Osteoblast (primary cell): ENCODE data around the gene ADGRL2. TPM values are rescaled to one million over a fixed set of nuclear protein-coding genes. Genes with fewer than 3 reads are reported as not detected.

Experiments
- DNase-seq: peaks from one replicate; pipeline ENCODE4 v3.0.0; 2011; ENCODE audit warnings: low spot score, mixed read lengths; ENCODE audit not compliant: insufficient read length; ENCODE audit errors: missing footprints
- H2AFZ ChIP-seq: 2 replicates; pipeline ENCODE4 v1.6.0; 2011; ENCODE audit warnings: mild to moderate bottlenecking, low read length
- H3K27ac ChIP-seq: 2 replicates; pipeline ENCODE4 v1.5.1; 2011; ENCODE audit warnings: mild to moderate bottlenecking, low read depth, low read length, moderate library complexity
- H3K27me3 ChIP-seq: 2 replicates; pipeline ENCODE4 v1.6.0; 2012; ENCODE audit warnings: mild to moderate bottlenecking, control low read depth, inconsistent platforms, low read length, moderate library complexity; ENCODE audit not compliant: insufficient read depth
- H3K36me3 ChIP-seq: 2 replicates; pipeline ENCODE4 v1.5.1; 2011; ENCODE audit warnings: mild to moderate bottlenecking, low read length, control low read depth, moderate library complexity; ENCODE audit not compliant: insufficient read depth
- H3K4me1 ChIP-seq: 2 replicates; pipeline ENCODE4 v1.5.1; 2011; ENCODE audit warnings: mild to moderate bottlenecking, low read length, control low read depth, moderate library complexity; ENCODE audit not compliant: insufficient read depth
- H3K4me2 ChIP-seq: 2 replicates; pipeline ENCODE4 v1.6.0; 2011; ENCODE audit warnings: mild to moderate bottlenecking, low read length; ENCODE audit not compliant: insufficient read depth
- H3K4me3 ChIP-seq: fragments of 200-600 bp; sonication (generic); 3 replicates; pipeline ENCODE4 v1.5.1; 2012; ENCODE audit warnings: mild to moderate bottlenecking, low read length, inconsistent platforms; ENCODE audit not compliant: insufficient read depth
- H3K79me2 ChIP-seq: 2 replicates; pipeline ENCODE4 v1.6.0; 2012; ENCODE audit warnings: mild to moderate bottlenecking, low read length, control low read depth, inconsistent platforms; ENCODE audit not compliant: insufficient read depth
- H3K9me3 ChIP-seq: 2 replicates; pipeline ENCODE4 v1.5.1; 2011; ENCODE audit warnings: low read depth, low read length, control low read depth
- H4K20me1 ChIP-seq: 2 replicates; pipeline ENCODE4 v1.6.0; 2012; ENCODE audit warnings: mild to moderate bottlenecking, low read length, control low read depth; ENCODE audit not compliant: insufficient read depth
- CTCF ChIP-seq: IDR thresholded peaks from 2 replicates; pipeline ENCODE4 v1.5.1; 2011; ENCODE audit warnings: mild to moderate bottlenecking, low read depth, low read length, moderate library complexity; ENCODE audit errors: extremely low read depth
- total RNA-seq: library from RNA; depleted of rRNA; stranded (reverse); fragments of >200 nt; gene quantifications from 2 replicates; pipeline ENCODE4 v1.2.3, GENCODE V29; 2012

Gene ADGRL2
- total RNA-seq, 1 donor, result 55.4 TPM

- no peaks in the 10 kb centered on the region for H3K79me2 ChIP-seq
- H2AFZ ChIP-seq, result no peak overlapping the region
- no peaks in the 10 kb centered on the region for H3K36me3 ChIP-seq
- H3K27me3 ChIP-seq, result no peaks in the 10 kb centered on the region
- no peaks in the 10 kb centered on the region for H3K4me1 ChIP-seq
- H3K4me2 ChIP-seq, result no peak overlapping the region
- TF ChIP-seq CTCF, result no peak
- no peak overlapping the region for H3K4me3 ChIP-seq
- no peak for DNase-seq
- no peaks in the 10 kb centered on the region for H4K20me1 ChIP-seq
- no peaks in the 10 kb centered on the region for H3K9me3 ChIP-seq
- H3K27ac ChIP-seq, result no peak overlapping the region
Observed at GRCh38 chr1:82034812-82035211, 234.1 kb downstream of the ADGRL2 start.
